ENCODE data around the gene TEX264. TPM values are rescaled to one million over a fixed set of nuclear protein-coding genes. Genes with fewer than 3 reads are reported as not detected.

Gene TEX264
- total RNA-seq, 1 experiment from 2014 or later: 44.3 TPM

DNA sequence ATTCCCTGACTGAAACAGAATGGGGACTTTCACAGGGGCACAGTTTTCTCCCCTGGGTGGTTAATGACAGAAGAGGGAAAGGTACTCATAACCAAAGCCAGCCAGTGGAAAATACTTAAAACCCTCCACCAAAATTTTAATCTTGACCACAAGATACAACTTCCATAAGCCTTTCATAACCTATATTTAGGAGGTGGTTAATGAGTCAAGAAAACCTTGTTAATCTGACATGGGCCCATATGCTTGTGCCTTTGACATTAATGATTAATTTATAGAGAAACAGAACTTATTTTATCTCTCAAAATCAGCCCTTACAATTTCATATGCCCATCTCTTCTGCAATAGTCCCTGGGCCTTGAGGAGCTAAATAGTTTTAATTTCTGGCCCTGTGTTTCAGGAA is 76.8 kb downstream of the TEX264 start:
- DNase-seq: no peak
- Histone ChIP-seq H3K9me2 (ENCODE audit: insufficient read depth) (no peaks in the 10 kb centered on the region), H3F3A (ENCODE audit: insufficient read depth, low read depth) (no peaks in the 10 kb centered on the region), H4K20me1 (ENCODE audit: insufficient read depth) (no peaks in the 10 kb centered on the region), H2AFZ (no peak overlapping the region), H3K4me1 (replicated peaks; ENCODE audit: insufficient read depth) (no peaks in the 10 kb centered on the region), H3K4me3 (no peak overlapping the region), H3K27me3 (ENCODE audit: insufficient read depth, low read depth) (no peaks in the 10 kb centered on the region), H3K36me3 (ENCODE audit: low read depth) (no peaks in the 10 kb centered on the region), H3K79me2 (ENCODE audit: low read depth) (no peaks in the 10 kb centered on the region), H3K9me3 (ENCODE audit: insufficient read depth, low read depth) (no peaks in the 10 kb centered on the region), H3K27ac (no peak overlapping the region), H3K4me2 (no peak overlapping the region)
- POLR2A ChIA-PET (ENCODE audit: unreplicated experiment): no interaction called here
- BruUV-seq (replicated peaks): no TSS peak
- TF ChIP-seq, protein P1, sequence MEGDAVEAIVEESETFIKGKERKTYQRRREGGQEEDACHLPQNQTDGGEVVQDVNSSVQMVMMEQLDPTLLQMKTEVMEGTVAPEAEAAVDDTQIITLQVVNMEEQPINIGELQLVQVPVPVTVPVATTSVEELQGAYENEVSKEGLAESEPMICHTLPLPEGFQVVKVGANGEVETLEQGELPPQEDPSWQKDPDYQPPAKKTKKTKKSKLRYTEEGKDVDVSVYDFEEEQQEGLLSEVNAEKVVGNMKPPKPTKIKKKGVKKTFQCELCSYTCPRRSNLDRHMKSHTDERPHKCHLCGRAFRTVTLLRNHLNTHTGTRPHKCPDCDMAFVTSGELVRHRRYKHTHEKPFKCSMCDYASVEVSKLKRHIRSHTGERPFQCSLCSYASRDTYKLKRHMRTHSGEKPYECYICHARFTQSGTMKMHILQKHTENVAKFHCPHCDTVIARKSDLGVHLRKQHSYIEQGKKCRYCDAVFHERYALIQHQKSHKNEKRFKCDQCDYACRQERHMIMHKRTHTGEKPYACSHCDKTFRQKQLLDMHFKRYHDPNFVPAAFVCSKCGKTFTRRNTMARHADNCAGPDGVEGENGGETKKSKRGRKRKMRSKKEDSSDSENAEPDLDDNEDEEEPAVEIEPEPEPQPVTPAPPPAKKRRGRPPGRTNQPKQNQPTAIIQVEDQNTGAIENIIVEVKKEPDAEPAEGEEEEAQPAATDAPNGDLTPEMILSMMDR (conservative IDR thresholded peaks at IDR 0.05): no peak
- no peak for TF ChIP-seq EZH2 (IDR thresholded peaks at IDR 0.05; ENCODE audit: low read depth)
- CTCF ChIA-PET: no interaction called here
- intact Hi-C loops (cut with micrococcal nuclease; ENCODE audit: unreplicated experiment): no loop called here

DNA sequence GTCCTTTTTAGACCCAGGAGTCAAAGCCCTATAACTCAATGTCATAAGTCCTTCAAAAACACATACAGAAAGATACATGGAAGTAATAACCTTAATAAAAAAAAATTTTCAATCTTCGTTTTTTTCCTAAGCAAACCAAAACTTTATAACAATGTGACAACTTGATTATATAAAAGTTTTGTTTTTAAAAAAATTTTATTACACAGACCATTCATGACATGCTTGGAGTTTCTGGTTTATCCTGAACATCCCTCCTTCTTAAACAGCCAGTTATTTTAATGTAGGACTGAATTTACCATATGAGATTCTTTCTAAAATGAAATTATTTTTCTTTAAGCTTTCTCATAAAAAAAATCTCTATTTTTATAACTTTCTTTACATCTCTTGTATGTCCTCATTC is 77.3 kb downstream of the TEX264 start:
- H3K4me3 ChIP-seq: no peak overlapping the region
- BruUV-seq (replicated peaks): no TSS peak
- H3F3A ChIP-seq (ENCODE audit: insufficient read depth, low read depth): no peaks in the 10 kb centered on the region
- ChIA-PET CTCF (interaction anchor here (0.6 kb wide), 1 partner anchor 30 kb away, joined by 7 read pairs; no protein-coding TSS in a partner anchor), POLR2A (ENCODE audit: unreplicated experiment) (no interaction called here)
- H3K9me2 ChIP-seq (ENCODE audit: insufficient read depth): no peaks in the 10 kb centered on the region
- no peak overlapping the region for H3K27ac ChIP-seq
- H3K4me1 ChIP-seq (replicated peaks; ENCODE audit: insufficient read depth): no peaks in the 10 kb centered on the region
- TF ChIP-seq EZH2 (IDR thresholded peaks at IDR 0.05; ENCODE audit: low read depth): no peak
- TF ChIP-seq, protein P1 (conservative IDR thresholded peaks at IDR 0.05): no peak
- no peaks in the 10 kb centered on the region for H3K36me3 ChIP-seq (ENCODE audit: low read depth)
- no peak overlapping the region for H3K4me2 ChIP-seq
- no peaks in the 10 kb centered on the region for H3K79me2 ChIP-seq (ENCODE audit: low read depth)
- no peak overlapping the region for H2AFZ ChIP-seq
- intact Hi-C loops (cut with micrococcal nuclease; ENCODE audit: unreplicated experiment): no loop called here
- DNase-seq: no peak
- no peaks in the 10 kb centered on the region for H3K9me3 ChIP-seq (ENCODE audit: insufficient read depth, low read depth)
- no peaks in the 10 kb centered on the region for H4K20me1 ChIP-seq (ENCODE audit: insufficient read depth)
- H3K27me3 ChIP-seq (ENCODE audit: insufficient read depth, low read depth): no peaks in the 10 kb centered on the region

DNA sequence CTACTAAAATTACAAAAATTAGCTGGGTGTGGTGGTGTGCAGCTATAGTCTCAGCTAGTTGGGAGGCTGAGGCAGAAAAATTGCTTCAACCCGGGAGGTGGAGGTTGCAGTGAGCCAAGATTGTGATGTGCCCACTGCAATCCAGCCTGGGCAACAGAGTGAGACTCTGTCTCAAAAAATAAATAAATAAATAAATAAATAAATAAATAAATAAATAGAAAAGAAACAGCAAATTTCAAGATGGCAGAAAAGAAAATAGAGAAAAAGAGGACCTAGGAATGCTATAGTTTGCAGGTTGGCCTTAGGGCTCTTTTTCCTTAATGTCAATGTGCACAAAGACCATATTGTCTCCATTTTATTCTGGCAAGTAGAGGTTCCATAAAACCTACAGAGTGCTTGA is 79.8 kb downstream of the TEX264 start:
- no TSS peak for BruUV-seq (replicated peaks)
- intact Hi-C loops (cut with micrococcal nuclease; ENCODE audit: unreplicated experiment): no loop called here
- Histone ChIP-seq H3K79me2 (ENCODE audit: low read depth) (no peaks in the 10 kb centered on the region), H3K27me3 (ENCODE audit: insufficient read depth, low read depth) (no peaks in the 10 kb centered on the region), H3K36me3 (ENCODE audit: low read depth) (no peaks in the 10 kb centered on the region), H3F3A (ENCODE audit: insufficient read depth, low read depth) (no peaks in the 10 kb centered on the region), H3K4me3 (no peak overlapping the region), H3K4me2 (no peak overlapping the region), H3K4me1 (replicated peaks; ENCODE audit: insufficient read depth) (no peaks in the 10 kb centered on the region), H2AFZ (no peak overlapping the region), H3K9me3 (ENCODE audit: insufficient read depth, low read depth) (peaks cover 7% of the 10 kb centered on the region; the same call in 1 of the 2 replicates), H4K20me1 (ENCODE audit: insufficient read depth) (no peaks in the 10 kb centered on the region), H3K27ac (no peak overlapping the region), H3K9me2 (ENCODE audit: insufficient read depth) (no peaks in the 10 kb centered on the region)
- TF ChIP-seq EZH2 (IDR thresholded peaks at IDR 0.05; ENCODE audit: low read depth): no peak
- TF ChIP-seq, protein P1 (conservative IDR thresholded peaks at IDR 0.05): no peak
- POLR2A ChIA-PET (ENCODE audit: unreplicated experiment): no interaction called here
- CTCF ChIA-PET: no interaction called here
- DNase-seq: no peak

Measured in PC-9 (cell line).